Body of pancreas (tissue), 4 donors: ENCODE data around the gene SLC34A3.
A peak's percentile ranks its signal among the peaks of the same experiment; 100 is the strongest.

Experiments used
- CTCF ChIP-seq, 7 experiments: fragments of 450-650 bp in 4 of 7; fragments of 200-600 bp in 3 of 7; sonication (generic) in 3 of 7; IDR thresholded peaks; one replicate each; pipeline ENCODE4 v1.5.1; 2016 to 2019; ENCODE audit warnings: antibody characterized with exemption in 7 of 7
- POLR2A ChIP-seq, 3 donors: fragments of 450-650 bp; IDR thresholded peaks; one replicate each; pipeline ENCODE4 v1.6.1; 2016; ENCODE audit warnings: antibody characterized with exemption in 3 of 3, mild to moderate bottlenecking in 2 of 3

- TF ChIP-seq CTCF (IDR thresholded peaks at IDR 0.05) (no peak), POLR2A (IDR thresholded peaks at IDR 0.05) (peak in 1 of 3 donors; percentile 17)
Measured at GRCh38 chr9:137242269-137243203, 11.8 kb downstream of the SLC34A3 start.
